ENCODE data around the gene FHOD3.

- TF ChIP-seq CTCF (IDR thresholded peaks at IDR 0.05) = no peak
- no peak for TF ChIP-seq CEBPB (IDR thresholded peaks at IDR 0.05)
- no peak for TF ChIP-seq EHMT2 (IDR thresholded peaks at IDR 0.05; ENCODE audit: low read depth)
- no peak for TF ChIP-seq POLR2A (IDR thresholded peaks at IDR 0.05; ENCODE audit: low read length)
- no peak for TF ChIP-seq CHD2 (IDR thresholded peaks at IDR 0.05; ENCODE audit: low read length, partially characterized antibody)
- TF ChIP-seq MAFK (IDR thresholded peaks at IDR 0.05; ENCODE audit: partially characterized antibody) = no peak
- no peak for TF ChIP-seq RAD21 (conservative IDR thresholded peaks at IDR 0.05 in 1 of 2, IDR thresholded peaks at IDR 0.05 in 1 of 2)
- no peak for TF ChIP-seq NPAS2 (CRISPR knock-in tag; IDR thresholded peaks at IDR 0.05; ENCODE audit: borderline replicate concordance)
Observed at GRCh38 chr18:36314754-36315153, 17.2 kb downstream of the FHOD3 start.
